Gastrocnemius medialis (tissue), 4 donors: Measurements from ENCODE around the gene MARCHF10. TPM values are rescaled to one million over a fixed set of nuclear protein-coding genes. Genes with fewer than 3 reads are reported as not detected.

ENCODE experiments used
- ATAC-seq, 2 donors: fragments of 150-250 bp; one replicate each; pipeline ENCODE4 v1.9.1; 2016
- DNase-seq, 2 donors: peaks; one replicate each; pipeline ENCODE4 v3.0.0-alpha.2; 2019
- H3K27ac ChIP-seq, 4 donors: fragments of 200-600 bp; sonication (generic); 1 replicate in 1 of 4; 2 replicates in 3 of 4; pipeline ENCODE4 v1.5.1; 2016 to 2018; ENCODE audit warnings: mild to moderate bottlenecking in 2 of 4, moderate library complexity in 1 of 4
- H3K27me3 ChIP-seq, 3 donors: fragments of 200-600 bp; sonication (generic) in 2 of 3; 1 replicate in 1 of 3; 2 replicates in 2 of 3; pipeline versions ENCODE4 v1.5.1 to v1.6.0; 2016 to 2019; ENCODE audit warnings: mild to moderate bottlenecking in 1 of 3, moderate library complexity in 1 of 3
- H3K36me3 ChIP-seq, 2 donors: fragments of 200-600 bp; sonication (generic) in 1 of 2; one replicate each; pipeline ENCODE4 v1.5.1; 2017 to 2018
- H3K4me1 ChIP-seq, 2 donors: fragments of 200-600 bp; sonication (generic) in 1 of 2; one replicate each; pipeline ENCODE4 v1.5.1; 2016 to 2017; ENCODE audit warnings: mild to moderate bottlenecking in 2 of 2
- H3K4me3 ChIP-seq, 4 donors: fragments of 200-600 bp; sonication (generic) in 3 of 4; 1 replicate in 1 of 4; 2 replicates in 3 of 4; pipeline ENCODE4 v1.5.1; 2016 to 2019; ENCODE audit warnings: mild to moderate bottlenecking in 2 of 4
- H3K9me3 ChIP-seq, 3 donors: fragments of 200-600 bp; sonication (generic) in 2 of 3; 1 replicate in 1 of 3; 2 replicates in 2 of 3; pipeline ENCODE4 v1.5.1; 2016 to 2019
- CTCF ChIP-seq, 5 experiments: fragments of 450-650 bp in 3 of 5; fragments of 200-600 bp in 2 of 5; sonication (generic) in 2 of 5; IDR thresholded peaks in 4 of 5; conservative IDR thresholded peaks in 1 of 5; 1 replicate in 4 of 5; 2 replicates in 1 of 5; pipeline ENCODE4 v1.5.1; 2016 to 2019; ENCODE audit warnings: antibody characterized with exemption in 5 of 5, mild to moderate bottlenecking in 3 of 5, moderate library complexity in 3 of 5
- POLR2A ChIP-seq, 2 donors: fragments of 450-650 bp; IDR thresholded peaks; one replicate each; pipeline ENCODE4 v1.6.1; 2017; ENCODE audit warnings: antibody characterized with exemption in 2 of 2, mild to moderate bottlenecking in 2 of 2, moderate library complexity in 2 of 2
- in situ Hi-C, 4 donors: fragments of 200-750 bp; cut with MboI; loops; one replicate each; pipeline versions ENCODE4 v1.15.0 to v1.8.0; 2017; ENCODE audit warnings: low sequenced_read_pairs in 4 of 4
- intact Hi-C: fragments of 100-400 bp; cut with DNase I; formaldehyde crosslinking; loops from one replicate; pipeline ENCODE4 v1.15.1; 2023; ENCODE audit warnings: low total_unique reads
- total RNA-seq, 4 donors: library from RNA; depleted of rRNA; stranded (reverse); fragments of >200 nt; gene quantifications; one replicate each; pipeline versions ENCODE4 v1.1.0 to v1.2.3, GENCODE V29; 2016

The MARCHF10 gene
- total RNA-seq, 4 donors from 2014 or later: not detected

- in situ Hi-C loops (no loop called here), intact Hi-C loops (no loop called here)
- Histone ChIP-seq H3K4me3 (no peak overlapping the region), H3K4me1 (no peaks in the 10 kb centered on the region), H3K27me3 (peaks cover 0 to 7% (median 4%) of the 10 kb centered on the region in 3 donors), H3K36me3 (no peaks in the 10 kb centered on the region), H3K9me3 (no peaks in the 10 kb centered on the region), H3K27ac (no peak overlapping the region)
- ATAC-seq (no peak), DNase-seq (no peak)
- TF ChIP-seq CTCF (IDR thresholded peaks at IDR 0.05 in 4 of 5, conservative IDR thresholded peaks at IDR 0.05 in 1 of 5) (no peak), POLR2A (IDR thresholded peaks at IDR 0.05) (no peak)
Measured at GRCh38 chr17:62763891-62764600, 44.1 kb downstream of the MARCHF10 start.

- intact Hi-C loops: no loop called here
- DNase-seq (no peak), ATAC-seq (no peak)
- Histone ChIP-seq H3K27me3 (peaks cover 0 to 7% (median 4%) of the 10 kb centered on the region in 3 donors), H3K4me3 (no peak overlapping the region), H3K36me3 (no peaks in the 10 kb centered on the region), H3K9me3 (no peaks in the 10 kb centered on the region), H3K4me1 (no peaks in the 10 kb centered on the region), H3K27ac (no peak overlapping the region)
- TF ChIP-seq POLR2A (IDR thresholded peaks at IDR 0.05): no peak
- TF ChIP-seq CTCF (IDR thresholded peaks at IDR 0.05 in 4 of 5, conservative IDR thresholded peaks at IDR 0.05 in 1 of 5): no peak
- in situ Hi-C loops: no loop called here
Measured at GRCh38 chr17:62761884-62762283, 46.2 kb downstream of the MARCHF10 start.

GRCh38 chr17:62760945-62761267, 47.2 kb downstream of the MARCHF10 start:
- intact Hi-C loops: no loop called here
- H3K27me3 ChIP-seq: peaks cover 0 to 7% (median 4%) of the 10 kb centered on the region in 3 donors
- no peaks in the 10 kb centered on the region for H3K9me3 ChIP-seq
- H3K27ac ChIP-seq: no peak overlapping the region
- H3K4me1 ChIP-seq: no peaks in the 10 kb centered on the region
- no peak for ATAC-seq
- H3K36me3 ChIP-seq: no peaks in the 10 kb centered on the region
- in situ Hi-C loops: no loop called here
- DNase-seq: no peak
- H3K4me3 ChIP-seq: no peak overlapping the region
- TF ChIP-seq CTCF (IDR thresholded peaks at IDR 0.05 in 4 of 5, conservative IDR thresholded peaks at IDR 0.05 in 1 of 5): no peak
- no peak for TF ChIP-seq POLR2A (IDR thresholded peaks at IDR 0.05)

GRCh38 chr17:62760059-62760944, 47.8 kb downstream of the MARCHF10 start:
- Histone ChIP-seq H3K27me3 (peaks cover 0 to 7% (median 4%) of the 10 kb centered on the region in 3 donors), H3K36me3 (no peaks in the 10 kb centered on the region), H3K4me3 (no peak overlapping the region), H3K27ac (no peak overlapping the region), H3K4me1 (peaks cover 0 to 3% of the 10 kb centered on the region in 2 donors), H3K9me3 (no peaks in the 10 kb centered on the region)
- TF ChIP-seq CTCF (IDR thresholded peaks at IDR 0.05 in 4 of 5, conservative IDR thresholded peaks at IDR 0.05 in 1 of 5): no peak
- TF ChIP-seq POLR2A (IDR thresholded peaks at IDR 0.05): no peak
- no peak for DNase-seq
- in situ Hi-C loops: no loop called here
- ATAC-seq: no peak
- intact Hi-C loops: no loop called here
